GM19397 (cell line): Measurements from ENCODE around the gene SPINT2.
A peak's percentile ranks its signal among the peaks of the same experiment; 100 is the strongest.
"Not testable (repeated sequence)": the region's sequence is repeated elsewhere in the genome, so short reads cannot be mapped to it uniquely, and the experiment has no call there.

Experiments
- ATAC-seq: cut with Tn5 transposase; IDR thresholded peaks from one replicate; pipeline ENCODE4 v1.9.1; 2021; ENCODE audit warnings: mild to moderate bottlenecking, moderate library complexity; ENCODE audit not compliant: unreplicated experiment

The SPINT2 gene, protein sequence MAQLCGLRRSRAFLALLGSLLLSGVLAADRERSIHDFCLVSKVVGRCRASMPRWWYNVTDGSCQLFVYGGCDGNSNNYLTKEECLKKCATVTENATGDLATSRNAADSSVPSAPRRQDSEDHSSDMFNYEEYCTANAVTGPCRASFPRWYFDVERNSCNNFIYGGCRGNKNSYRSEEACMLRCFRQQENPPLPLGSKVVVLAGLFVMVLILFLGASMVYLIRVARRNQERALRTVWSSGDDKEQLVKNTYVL

DNA sequence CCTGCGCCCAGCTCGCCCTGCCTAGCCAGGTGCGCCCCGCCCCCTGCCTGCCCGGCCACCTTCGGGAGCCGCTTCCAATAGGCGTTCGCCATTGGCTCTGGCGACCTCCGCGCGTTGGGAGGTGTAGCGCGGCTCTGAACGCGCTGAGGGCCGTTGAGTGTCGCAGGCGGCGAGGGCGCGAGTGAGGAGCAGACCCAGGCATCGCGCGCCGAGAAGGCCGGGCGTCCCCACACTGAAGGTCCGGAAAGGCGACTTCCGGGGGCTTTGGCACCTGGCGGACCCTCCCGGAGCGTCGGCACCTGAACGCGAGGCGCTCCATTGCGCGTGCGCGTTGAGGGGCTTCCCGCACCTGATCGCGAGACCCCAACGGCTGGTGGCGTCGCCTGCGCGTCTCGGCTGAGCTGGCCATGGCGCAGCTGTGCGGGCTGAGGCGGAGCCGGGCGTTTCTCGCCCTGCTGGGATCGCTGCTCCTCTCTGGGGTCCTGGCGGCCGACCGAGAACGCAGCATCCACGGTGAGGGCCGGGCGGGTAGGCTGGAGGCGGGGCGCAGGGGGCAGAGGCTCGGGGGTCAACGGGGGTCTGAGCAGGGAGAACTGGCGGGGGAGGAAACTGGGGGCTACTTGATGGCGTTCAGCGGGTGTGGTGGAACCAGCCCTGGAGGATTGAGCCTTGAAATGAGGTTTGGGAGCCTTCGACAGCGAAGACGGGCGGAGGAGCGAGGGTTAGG is at the start of gene SPINT2:
SPINT2 (plus strand) TSS at position 88 of the 727 bp plus-strand sequence; CDS start at position 408, 320 bp downstream.
- peak; percentile 36 for ATAC-seq

DNA sequence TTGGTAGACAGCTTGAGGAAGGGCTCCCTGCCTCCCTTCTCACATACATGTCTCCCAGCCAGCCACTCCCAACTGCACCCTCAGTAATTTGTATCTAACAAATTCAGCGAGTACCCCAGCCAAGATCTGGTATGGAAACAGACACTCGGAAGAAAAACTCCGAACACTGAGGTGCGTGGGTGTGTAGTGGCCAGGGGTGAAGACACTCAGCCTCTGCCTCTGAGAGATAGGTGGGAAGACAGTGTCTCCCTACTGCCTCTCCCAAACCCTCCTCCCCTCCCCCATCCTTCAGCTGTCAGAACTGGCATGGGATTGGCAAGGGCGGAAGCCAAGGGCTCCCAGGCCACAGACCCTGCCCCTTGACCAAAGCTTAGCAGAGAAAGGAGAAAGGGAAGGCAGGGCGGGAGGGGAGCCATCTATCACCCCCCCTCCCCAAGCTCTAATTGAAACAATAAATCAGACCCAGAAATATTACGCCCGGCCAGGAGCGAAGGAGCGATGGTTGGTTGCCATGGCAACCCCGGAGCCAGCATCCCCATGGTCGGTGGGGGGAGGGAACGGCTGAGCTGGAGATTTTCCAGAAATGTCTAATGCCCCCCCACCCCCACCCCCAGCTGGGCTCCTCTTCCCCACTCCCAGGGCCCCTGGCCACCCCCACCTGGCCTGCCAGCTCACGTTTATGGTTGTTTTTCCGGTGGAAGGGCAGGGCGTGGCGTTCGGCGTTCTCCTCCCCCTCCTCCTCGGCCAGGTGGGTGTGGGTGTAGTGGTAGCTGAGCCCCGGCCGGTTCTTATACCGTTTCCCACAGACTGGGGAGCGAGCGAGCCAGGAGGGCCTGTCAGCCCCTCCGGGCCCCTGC is 47.4 kb upstream of the SPINT2 start:
- ATAC-seq: no peak

DNA sequence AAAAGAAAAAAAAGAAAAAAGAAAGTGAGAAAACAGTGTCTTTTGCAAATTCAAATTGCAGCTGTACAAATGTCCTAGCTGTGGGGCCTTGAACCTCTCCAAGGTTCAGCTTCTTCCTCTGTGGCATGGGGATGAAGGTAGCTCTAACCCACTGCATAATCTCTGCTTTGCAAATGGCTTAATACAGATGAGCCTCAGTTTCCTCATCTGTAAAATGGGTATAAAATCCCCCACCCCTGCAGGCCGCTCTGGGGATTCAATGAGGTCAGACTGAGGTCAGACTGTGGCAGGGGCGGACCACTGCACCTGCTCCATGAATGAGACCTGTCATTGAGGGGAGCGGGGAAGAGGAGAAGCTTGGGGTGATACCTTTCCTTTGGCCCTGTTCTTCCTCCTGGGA is 46.2 kb upstream of the SPINT2 start:
- no peak for ATAC-seq

DNA sequence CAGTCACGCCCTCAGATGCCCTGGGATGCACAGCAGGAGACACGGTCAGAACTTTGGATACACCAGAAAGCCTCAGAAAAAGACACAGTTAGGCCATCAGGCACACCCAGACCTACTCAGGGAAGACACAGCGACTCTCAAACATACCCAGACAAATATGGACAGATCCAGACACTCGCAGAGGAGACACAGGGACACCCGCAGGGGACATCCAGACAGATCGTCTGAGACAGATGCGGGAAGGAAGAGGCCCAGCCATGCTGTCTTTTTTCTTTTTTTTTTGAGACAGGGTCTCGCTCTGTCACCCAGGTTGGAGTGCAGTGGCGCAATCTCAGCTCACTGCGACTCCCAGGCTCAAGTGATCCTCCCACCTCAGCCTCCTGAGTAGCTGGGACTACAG is 45.2 kb upstream of the SPINT2 start:
- ATAC-seq: no peak

DNA sequence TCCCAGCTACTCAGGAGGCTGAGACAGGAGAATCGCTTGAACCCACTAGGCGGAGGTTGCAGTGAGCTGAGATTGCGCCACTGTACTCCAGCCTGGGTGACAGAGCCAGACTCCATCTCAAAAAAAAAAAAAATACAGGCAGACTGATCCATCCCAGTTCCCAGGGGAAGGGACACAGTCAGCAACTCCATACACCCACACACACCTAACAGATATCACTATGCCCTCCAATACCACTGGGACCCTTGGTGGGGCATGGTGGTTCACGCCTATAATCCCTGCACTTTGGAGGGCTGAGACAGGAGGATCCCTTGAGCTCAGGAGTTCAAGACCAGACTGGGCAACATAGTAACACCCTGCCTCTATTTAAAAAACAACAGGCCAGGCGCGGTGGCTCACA is 43.0 kb upstream of the SPINT2 start:
- ATAC-seq: no peak

DNA sequence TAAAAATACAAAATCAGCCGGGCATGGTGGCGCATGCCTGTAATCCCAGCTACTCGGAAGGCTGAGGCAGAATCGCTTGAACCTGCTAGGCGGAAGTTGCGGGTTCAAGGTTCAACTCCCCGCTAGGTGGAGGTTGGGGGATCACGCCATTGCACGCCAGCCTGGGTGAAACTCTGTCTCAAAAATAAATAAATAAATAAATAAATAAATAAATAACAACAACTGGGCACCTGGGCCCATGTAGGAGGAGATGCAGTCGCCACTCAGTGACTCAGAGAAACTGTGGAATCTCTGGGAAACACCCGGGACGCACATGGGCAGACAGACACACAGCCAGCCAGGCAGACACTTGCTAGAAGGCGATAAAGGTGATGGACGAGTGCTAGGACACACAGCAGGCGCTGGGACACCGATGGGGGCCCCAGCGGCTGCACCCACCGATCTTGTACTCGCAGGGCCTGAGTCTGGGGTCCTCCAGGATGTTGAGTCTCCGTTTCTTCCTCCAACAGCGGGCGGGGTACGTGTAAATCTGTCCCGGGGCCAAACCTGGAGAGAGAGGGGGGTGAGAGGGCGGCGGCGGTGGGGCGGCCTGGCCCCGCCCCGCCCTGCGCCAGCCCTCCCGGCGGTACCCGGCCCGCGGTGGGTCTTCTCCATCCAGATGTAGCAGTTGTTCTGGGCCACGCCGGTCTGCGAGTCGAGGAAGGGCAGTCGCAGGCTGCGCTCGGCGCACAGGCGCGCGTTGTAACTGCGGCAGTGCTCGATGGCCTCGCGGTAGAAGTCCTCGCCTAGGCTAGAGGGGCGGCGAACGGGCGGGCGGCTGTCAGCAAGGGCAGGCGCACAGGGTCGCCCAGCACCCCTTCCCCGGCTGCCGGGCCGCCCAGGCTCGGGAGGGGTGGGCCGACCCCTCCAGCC is 42.2 kb upstream of the SPINT2 start:
- ATAC-seq: no peak

DNA sequence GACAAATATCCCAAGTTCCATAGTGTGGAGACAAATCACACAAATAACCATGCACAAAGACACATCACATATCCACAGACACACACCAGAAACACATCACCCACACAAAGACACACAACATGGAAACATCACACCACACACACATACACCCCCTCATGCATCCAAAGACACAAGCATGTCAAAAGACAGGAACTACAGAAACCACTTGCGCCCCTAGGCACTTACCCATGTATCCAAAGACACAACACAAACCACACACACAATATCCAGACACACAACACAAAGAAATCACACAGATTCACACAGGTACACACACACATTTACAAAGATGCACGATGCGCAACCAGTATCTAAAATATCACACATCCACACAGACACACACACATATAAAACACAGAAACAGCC is 41.3 kb upstream of the SPINT2 start:
- no peak for ATAC-seq

DNA sequence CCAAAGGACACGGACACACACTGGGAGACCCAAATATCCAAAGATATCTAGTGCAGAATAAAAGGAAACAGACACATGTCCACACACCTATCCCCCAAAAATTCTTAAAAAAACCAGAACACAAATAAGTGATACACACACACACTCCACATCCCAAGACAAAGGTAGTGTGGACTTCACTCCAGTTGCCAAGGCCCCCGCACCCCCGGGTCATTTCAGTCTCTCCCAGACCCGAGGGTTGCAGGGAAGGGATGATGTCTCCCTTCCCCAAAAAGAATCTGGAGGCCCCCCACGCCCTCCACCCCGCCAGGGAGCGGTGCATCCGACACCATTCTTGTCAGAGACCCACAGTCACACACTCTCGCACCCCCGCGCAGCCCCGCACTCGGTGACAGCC is 40.8 kb upstream of the SPINT2 start:
- no peak for ATAC-seq

DNA sequence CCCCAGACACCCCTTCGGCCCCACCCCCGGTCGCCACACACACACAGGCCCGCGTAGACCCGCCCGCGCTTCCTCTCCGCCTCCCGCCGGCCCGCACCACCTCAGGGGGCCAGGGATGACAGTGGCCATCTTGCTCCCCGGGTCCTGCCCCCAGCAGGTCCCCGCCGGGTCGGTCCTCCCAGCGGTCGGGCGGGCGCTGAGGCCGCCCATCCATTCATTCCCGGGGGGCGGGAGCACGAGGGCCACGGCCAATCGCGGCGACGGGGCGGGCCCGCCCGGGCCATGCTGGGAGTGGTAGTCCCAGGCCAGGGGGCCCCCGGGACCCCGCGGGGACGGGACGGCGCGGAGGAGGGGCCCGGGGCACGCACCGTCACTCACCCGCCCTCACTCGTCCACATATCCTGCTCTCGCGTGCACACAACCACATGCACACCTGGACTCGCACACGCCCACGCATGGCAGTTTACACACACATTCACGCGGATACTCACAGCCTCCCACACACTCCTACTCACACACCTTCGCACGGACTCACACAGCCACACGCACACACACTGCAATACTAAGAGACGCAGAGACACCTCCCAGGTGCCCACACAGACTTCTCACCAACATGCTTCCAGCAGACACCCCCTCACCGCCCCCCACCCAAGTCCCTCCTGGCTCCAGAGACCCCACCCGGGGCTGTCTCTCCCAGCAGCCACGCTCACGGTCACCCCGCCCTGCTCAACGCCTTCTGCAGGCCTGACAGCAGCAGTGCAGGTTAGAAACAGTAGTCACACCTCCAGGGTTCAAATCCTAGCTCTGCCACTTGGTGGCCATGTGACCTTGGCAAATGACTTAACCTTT is 40.1 kb upstream of the SPINT2 start, which contains the start of gene DPF1:
DPF1 (minus strand) TSS at position 209 of the 849 bp plus-strand sequence; CDS start at position 129, 80 bp downstream.
- peak; percentile 72 for ATAC-seq

DNA sequence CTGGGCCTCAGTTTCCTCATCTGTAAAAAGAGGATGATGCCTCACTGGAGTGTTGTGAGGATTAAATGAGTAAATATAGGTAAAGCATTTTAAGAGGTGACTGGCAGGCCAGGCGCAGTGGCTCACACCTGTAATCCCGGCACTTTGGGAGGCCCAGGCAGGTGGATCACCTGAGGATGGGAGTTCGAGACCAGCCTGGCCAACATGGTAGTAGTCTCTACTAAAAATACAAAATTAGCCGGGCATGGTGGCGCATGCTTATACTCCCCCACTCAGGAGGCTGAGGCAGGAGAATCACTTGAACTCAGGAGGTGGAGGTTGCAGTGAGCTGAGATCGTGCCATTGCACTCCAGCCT is 39.5 kb upstream of the SPINT2 start:
- ATAC-seq: not testable (repeated sequence)

DNA sequence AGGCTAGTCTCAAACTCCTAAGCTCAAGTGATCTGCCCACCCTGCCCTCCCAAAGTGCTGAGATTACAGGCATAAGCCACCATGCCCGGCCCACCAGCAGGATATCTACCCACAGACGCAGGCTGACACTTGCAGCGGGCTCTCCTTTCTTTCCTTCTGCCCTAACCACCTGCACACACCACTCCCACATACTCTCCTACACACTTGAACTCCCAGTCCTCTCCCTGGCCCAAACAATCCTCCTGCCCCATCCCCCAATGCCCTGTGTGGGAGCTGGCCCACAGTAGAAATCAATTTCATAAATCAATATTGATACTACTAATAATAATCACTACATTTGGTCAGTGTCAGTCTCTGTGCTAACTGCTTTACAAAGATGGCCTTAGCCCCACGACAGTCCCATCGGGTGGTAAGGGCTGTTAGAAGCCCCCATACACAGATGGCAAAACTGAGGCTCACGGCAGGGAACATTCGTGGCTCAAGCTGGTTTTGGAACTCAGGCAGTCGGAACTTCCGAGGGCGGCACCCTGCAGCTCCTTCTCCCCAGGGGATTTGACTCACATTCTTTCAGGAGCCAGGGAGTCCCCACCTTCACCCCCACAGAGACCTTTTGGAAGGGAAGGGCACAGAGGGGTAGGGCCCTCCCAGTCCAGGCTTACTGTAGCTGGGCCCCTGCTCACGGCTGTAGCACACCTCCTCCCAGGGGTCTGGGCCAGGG is 36.9 kb upstream of the SPINT2 start:
- no peak for ATAC-seq

DNA sequence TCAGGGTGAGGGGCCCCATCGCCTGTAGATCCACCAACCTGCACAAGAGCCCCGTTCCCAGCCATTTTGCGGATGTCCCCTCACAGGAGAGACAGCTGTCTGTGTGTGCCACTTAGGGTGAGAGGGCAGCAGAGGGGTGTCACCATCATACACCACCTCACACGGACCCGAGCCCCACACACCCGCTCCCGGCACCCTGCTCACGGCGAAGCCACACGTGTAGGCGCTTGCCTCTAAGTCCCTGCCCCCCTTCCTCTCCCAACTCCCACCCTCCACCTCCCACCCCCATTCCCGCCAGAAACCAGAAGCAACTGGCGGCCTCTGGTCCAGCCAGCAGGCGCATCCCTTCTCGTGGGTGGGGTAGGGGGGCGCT is 36.4 kb upstream of the SPINT2 start:
- ATAC-seq: no peak

DNA sequence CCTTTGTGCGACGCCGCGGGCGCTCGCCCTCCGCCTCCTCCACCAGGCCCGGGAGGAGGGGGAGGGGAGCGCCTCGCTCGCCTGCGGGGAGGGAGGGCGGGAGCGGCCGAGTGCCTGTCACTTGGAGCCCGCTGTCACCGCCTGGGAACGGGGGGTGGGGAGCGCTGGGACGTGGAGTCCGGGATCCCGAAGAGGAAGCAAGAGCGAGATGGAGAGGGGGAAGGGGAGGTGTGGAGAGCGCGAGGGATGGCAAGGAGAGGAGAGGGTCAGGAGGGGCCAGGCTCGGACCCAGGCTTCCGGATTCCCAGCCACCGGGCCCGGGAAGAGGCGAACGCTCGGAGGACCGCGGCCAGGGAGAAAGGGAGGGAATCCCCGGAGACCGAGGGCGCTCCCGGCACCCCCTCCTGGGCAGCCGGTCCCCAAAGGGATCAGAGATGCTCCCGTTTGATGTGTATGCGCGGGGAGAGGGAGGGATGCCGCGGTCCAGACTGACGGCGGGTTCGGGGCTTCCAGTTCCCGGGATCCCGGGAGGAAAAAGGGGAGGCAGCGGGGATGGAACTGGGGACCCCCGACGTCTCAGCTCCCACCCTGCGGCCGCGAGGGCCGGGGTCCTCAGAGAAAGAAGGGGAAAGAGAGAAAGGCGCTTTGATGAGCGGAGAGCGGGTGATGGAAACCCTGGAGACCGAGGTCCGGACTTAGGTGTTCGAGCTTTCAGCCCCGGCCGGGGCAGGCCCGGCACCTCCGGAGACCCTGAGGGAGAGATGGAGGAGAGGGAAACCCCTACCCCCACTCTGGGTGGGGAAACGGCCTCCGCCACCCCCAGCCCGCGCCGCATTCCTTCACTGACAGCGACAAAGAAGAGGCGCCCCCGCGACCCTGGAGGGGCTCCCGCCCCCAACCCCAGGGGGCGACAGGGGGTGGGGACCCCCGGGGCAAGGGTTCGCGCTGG is 35.6 kb upstream of the SPINT2 start:
- no peak for ATAC-seq

DNA sequence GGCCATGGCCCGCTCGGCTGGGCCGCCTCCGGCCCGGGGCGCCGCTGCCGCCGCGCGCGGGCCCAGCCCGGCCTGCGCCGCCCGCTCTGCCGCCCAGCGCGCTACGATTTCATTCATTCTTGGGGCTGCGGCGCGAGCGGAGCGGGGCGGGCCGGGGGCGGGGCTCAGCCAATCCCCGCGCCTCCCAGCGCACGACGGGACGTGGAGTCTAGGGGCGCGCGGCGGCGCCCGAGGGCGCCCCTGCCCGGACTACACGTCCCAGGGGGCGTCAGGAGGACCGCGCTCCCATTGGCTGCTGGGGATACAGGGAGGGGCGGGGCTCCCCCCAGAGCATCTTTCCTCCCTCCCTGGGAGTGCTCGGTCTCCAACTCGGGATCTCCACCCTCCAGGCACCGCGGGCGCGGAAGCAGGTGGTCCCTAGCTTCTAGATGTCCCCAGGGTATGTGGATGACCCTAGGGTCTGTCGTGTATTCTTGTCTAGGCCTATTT is 34.7 kb upstream of the SPINT2 start:
- peak; percentile 84 for ATAC-seq

DNA sequence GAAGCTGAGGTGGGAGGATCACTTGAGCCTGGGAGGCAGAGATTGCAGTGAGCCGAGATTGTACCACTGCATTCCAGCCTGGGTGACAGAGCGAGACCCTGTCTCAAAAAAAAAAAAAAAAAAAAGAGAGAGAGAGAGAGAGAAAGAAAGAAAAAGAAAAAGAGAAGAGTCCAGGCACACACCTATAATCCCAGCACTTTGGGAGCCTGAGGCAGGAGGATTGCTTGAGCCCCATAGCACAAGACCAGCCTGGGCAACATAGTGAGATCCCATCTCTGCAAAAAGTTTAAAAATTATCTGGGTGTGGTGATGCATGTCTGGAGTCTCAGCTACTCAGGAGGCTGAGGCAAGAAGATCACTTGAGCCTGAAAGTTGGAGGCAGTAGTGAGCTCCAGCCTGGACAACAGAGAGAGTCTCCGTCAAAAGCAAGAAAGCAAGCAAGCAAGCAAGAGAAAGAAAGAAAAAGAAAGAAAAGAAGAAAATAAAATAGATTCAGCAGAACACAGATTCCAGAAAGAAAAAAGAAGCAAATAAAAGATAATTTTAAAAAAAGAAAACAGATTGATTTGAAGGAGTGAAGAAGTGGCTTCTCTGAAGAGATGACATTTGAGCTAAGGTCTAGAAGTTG is 33.8 kb upstream of the SPINT2 start:
- ATAC-seq: not testable (repeated sequence)

DNA sequence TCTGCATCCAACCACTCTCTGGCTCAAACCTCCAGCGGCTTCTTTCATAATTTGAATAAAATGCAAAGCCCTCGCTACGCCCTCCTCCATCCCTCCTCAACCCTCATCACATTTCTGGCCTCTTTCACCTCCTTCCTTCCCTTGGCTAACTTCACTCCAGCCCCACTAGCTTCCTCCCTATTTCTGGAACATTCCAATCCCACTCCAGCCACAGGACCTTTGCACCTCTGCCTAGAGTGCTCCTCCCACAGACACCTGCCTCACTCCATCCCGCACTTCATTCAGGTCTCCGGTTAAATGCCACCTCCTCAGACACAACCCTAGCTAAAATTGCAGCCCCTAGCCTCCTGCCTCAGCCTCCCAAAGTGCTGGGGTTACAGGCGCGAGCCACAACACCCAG is 32.5 kb upstream of the SPINT2 start:
- no peak for ATAC-seq

DNA sequence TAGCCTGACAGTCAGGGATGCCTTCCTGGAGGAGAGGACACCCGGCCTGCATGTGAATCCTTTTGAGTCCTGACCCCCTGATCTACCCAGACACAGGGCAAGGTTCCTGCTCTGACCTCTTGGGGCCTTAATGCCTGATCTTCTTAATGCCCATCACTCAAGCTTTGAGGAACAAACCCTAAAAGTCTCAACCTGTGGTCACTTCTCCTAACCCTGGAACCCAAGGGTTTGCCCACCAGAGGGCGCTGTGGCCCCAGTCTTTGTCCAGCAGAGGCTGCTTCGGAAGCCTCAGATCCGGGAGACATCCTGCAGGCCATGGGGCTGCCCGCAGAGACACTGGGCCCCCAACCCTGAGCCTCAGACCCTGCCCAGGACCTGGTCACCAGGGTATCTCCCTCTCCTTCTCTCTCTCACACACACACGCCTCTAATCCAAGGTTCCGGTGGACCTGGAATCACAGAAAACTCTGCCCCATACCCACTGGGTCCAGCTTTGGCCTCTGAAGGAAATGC is 30.6 kb upstream of the SPINT2 start:
- ATAC-seq: no peak
